CMK (cell line): ENCODE data around the gene SALL3.

Source experiments
- DNase-seq: peaks from one replicate; pipeline ENCODE4 v3.0.0-alpha.2; 2010; ENCODE audit warnings: low read depth

The SALL3 gene

DNA sequence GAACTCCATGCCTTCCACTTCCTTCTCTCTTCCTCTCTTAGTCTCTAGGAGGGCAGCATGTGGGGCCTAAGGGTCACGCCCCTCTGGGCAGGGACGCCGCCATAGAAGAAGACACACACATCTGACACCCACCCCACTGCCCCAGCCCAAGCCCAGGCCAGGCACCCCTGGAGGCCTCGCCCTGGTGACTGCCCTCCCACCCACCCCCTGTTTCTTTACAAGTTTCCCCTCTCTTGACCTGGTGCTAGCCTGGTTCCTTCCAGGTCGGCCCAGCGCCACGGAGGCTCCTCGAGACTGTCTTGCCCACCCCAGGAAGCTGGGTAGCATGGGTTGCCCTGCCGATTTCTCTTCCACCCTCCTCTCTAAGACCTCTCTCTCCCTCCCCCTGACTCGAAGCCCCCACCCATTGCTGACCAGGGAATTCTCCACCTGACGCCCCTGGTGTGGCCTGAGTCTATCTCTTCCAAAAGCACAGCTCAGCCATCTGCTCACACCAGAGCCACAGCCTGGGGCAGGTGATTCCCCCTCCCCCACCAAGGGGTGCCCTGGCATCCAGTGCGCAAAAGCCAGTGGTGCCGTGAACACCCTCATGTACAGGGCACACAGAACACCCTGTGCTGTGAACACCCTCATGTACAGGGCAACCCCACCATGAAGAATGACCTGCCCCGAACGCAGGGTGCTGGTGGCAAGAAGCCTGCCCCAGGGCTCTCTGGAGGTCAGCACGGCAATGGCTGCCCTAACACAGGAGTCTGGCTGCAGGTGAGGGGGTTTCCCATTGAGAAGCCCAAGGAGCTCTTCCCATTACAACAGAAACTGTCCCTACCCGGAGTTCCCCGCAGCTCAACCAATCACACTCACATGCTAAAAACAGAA is 13.5 kb upstream of the SALL3 start:
- DNase-seq = no peak

DNA sequence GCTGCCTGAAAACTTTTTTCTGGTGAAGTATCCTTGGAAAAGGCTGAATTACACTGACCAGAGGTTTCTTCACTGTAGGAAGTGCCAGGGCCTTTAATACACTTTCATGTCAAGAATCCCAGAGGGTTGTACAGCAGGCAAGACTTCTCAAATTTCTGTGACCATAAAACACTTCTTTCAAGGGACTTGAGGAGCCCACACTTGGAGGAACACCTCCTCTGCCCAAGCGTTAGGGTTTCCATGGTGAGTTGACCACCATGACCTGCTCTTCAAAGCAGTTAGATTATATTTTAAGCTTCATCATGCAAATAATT is 12.9 kb upstream of the SALL3 start:
- DNase-seq = no peak

DNA sequence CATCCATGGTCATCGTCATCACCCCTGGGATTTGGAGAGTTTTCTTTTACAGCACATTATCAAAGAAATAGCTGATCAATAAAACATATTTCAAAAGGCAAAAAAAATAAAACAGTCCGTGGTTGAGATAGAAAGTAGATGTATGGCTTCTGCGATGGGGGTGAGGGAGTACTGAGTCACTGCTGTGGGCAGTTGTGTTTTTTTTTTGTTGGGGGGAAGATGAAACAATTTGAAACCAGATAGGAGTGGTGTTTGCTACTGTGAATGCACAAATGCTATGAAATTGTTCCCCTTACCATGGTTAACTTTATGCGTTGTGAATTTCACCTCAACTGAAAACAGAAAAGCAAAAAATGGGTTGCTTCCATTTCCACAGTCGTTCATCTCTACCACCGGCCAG is 11.9 kb upstream of the SALL3 start:
- no peak for DNase-seq

DNA sequence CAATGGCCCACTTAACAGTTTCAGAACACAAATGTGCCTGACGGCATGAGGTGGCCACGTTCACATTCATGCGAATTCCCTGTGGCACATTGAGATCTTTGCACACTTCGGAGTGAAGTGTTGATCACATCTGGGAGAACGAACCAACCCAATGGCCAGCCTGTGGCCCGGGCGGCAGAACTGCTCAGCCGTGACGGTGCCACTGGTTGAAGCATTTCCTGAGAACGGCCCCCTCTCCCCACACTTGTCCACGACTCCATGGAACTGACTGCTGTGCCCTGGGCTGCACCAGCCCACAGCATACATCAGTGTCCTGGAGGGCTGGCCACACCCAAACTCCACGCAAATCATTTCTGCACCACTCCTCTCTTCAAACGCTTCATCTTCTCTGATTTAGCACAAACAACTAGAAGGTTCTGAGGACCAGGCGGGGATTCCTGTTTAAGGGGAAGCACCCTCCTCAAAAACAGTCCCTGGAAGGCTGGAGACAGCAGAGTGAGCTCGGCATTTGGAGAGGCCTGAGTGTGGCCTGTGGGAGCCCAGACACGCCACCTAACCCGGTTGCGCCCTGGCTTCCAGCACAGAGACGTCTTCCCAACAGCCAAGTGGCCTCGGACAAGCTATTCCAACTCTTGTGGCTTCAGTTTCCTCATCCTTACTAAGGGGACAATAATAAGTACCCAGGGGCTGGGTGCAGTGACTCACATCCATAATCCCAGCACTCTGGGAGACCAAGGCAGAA is 9.9 kb upstream of the SALL3 start:
- DNase-seq = no peak

DNA sequence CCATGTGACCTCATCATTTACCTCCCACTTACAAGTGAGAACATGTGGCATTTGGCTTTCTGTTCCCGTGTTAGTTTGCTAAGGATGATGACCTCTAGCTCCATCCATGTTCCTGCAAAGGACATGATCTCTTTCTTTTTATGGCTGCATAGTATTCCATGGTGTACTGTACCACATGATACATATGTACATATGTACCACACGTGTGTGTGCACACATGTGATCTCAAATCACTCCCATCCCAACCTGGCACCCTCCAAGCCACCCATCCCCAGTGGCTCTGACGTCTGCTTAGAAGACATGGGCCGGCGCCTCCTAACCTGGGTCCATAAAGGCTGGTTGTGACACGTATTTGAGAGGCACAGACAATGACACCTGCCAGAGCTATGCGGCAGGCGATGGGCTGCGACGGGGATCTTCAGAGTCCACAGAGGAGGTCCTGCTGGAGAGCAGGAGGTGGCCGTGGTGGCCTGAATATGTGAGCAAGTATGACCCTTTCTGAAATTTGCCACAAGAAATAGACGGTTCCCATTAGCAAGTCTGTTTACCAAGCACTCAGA is 8.8 kb upstream of the SALL3 start:
- DNase-seq = no peak

DNA sequence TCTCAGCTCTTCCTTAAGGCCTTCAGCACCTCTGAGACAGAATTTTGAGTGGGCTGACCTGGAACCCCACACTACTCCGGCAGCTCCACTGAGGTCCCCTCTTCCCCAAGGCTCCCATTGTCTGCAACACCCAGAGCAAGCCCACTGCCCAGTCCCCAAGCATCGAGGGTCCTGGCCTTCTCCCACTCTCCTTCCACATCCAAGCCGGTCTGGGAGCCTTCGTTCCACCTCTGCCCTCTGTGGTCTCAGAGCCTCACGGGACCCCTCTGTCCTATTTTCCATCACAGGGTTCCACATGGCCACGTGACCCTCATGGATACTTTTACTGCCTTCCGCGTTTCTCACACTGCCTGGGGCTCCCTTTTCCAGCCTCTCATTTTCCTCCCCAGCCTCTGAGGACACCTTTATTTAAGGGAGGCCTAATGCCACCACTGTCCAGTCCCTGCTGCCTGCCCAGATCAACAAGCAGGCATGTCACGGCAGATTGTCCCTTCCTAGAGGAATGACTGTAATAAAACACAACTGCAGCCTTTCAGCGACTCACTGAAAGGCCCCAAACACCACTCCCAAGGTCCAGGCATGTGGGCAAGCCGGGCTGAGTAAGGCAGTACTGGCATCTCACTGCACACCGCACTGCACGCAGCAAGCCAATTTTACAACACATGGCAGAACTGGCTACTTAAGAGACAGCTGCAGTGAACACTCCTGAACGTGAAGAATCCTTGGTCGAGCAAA is 7.9 kb upstream of the SALL3 start:
- DNase-seq = no peak

DNA sequence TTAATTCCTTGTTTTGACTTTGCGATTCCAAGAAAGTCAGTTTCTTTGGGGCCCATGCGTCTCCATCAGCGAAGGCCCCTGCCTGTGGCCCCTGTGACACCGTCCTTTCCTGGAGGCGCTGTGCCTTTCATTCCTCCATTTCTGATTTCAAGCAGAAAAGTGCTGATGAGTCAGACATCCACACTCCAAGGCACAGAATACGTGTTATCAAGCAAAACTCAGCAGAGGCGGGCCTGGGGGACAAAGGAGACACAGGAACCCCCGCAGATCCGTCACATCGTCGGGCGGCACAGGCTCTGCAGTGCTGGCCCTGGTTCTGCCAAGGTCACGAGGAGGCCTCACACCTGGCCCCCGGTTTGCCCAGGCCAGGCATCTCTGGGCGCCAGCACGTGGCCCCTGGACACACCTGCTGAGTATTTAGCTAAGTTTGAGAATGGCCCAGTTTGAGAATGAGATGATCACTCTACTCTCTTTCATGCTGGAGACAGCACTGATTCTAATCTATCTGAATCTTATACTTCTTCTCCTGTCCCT is 7.2 kb upstream of the SALL3 start:
- no peak for DNase-seq

DNA sequence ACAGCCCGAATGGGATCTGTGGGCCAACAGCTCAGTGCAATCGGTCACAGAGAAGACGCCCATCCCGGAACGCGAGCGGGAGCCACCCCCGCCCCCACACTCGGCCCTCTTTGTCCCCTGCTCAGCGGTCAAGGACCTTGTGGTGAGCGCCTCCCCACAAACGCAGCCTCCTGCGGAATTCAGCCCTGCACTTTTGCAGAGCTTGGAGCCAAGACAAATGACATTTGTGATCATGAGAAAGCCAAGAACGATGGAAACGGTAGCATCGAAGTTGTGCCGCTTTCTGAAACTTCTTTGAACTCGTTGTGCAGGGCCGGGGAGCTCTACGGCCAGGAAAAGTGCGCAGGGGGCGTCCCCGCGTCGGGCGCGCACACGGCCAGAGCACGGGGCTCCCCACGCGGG is 6.7 kb upstream of the SALL3 start:
- no peak for DNase-seq

DNA sequence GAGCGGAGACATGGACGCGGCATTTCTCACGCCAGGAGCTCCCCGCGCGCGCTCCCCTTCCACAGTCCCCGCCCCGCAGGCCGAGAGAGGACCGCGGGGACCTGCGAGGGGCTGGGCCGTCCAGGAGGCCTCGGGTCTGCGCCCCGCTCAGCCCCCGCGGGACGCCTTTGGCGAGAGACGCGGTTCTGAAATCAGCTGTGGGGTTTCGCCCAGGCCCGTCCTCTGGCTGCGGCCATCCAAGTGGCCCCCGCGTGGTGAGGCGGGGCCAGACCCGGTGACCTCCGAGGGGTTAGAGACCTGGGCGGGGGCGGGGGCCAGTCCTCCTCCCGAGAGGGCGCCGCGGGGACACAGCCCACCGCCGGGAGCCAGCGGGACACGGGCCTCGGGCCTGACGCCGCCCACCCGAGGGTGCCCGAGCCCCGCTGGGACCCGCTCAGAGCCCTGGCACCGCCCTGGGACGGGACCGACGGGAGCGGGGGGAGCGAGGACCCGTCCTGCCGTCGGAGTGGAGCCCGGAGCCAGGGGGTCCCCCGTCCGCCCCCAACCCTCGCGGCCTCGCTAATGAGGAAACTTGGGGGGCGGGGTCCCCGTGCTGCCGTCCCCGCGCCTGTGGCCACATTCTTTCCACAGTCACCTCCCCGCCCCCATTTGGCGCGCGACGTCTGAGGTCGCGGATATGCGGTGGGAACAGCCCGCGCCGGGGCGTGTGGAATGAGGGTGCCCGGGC is 6.1 kb upstream of the SALL3 start:
- no peak for DNase-seq

DNA sequence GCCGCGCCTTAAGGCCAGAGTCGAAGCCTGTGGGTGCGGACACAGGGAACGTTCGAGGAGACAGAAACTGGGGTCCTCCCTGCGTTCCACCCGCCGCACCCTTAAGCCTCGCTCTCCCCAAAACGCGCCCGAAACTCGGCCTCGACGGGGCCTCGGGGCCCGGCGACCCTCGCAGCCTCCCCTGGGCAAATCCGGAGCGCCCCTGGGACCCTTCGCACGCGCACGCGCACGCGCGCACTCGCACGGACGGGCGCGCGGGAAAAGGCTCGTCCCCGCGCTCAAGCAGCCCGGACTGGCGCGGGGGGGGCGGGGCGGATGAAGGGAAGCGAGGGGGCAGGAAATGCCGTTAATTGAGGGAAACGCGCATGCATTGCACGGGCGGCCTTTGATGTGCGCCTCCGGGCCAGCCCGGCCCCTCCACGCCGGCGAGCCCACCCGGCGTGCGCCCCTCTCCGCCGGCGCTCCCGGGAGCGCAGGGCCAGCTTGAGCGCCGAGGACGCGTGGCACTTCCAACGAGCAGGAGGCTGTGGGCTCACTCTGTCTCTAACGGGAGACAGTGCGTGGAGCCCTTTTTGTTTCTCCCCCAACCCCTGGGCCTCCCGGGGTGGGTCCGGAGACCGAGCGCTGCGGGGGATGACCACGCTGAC is 5.4 kb upstream of the SALL3 start:
- DNase-seq = no peak

DNA sequence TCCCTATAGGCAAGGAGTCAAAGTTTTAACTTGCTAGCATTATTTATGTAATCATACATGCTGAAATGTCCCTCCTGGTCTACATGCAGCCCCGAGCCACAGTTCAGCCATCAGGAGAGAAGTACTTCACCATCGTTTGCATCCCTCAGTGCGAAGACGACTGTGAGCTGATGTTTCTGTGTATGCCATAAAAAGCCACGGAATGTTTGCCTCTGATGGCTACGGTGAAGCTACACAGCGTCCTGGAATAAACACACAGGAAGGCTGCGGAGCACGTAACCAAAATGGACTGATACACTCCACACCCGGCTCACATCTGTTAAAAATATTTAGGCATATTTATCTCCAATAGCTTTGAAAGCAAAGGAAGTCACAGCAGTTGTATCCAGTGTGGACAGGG is 4.3 kb upstream of the SALL3 start:
- DNase-seq = no peak

DNA sequence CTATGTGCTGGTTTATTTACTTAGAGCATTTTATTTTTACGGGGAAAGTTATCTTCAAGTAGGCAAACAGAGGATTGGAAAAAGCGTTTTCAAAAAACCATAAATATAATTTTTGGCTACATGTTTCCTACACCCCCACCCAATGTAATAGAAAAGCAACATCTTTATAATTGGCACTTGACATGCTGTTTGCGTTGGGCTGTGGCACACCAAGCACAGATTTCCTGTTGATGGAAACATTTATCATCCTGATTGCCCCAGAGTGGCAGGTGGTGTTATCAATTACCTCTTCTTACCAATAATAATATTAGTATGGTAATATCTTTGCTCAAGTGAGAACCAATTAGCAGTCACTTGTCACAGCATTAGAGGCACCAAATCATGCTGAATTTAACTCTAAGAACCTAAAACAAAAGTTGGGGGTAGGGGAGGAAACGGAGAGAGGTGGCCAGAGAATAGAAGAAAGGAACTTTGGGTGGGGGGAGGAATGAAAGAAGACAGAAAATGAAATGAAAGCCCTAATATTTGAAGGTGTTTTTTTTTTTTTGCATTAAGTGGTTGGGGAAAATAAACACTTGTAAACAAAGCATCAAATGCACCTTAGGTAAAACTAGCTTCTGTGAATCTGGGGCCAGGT is 3.8 kb upstream of the SALL3 start:
- no peak for DNase-seq

DNA sequence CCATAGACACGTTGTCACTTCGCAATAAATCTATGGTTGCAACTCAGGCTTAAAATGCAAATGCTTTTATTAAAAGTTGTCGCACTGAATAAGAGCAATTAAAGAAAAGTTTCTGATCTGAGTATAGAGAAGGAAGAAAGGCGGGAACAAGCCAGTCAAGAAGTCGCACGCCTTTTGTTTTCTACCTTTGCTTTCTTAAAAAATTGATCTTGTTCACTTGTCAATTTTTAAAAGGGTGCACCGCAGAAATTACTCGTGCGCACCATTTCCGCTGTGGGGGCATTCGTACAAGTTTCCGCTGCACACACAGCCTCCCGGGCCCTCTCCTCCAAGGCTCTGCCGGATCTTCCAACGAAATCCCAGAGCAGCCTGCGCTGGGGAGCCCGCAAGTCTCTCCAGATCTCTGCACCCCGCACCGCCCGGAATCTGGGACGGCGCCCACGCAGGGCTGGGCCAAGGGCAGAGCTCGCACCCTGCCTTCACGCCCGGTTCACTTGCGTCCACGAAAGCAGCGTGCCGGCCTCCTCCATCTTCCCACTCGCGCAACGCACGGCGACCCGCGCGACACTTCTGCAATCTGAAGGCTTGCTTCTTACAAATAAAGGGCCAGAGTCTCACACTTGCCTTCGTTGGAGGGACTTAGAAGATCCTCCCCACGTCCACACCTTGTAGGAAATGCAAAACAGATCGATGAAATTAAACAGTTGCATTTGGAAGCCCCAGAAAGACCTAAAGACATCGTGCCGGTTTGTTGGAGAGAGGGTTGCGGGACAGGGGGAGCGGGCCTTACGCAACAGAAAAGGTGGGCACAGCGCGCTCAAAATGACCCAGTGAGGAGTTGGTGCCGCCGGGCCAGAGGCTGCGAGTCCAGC is 2.6 kb upstream of the SALL3 start:
- no peak for DNase-seq

DNA sequence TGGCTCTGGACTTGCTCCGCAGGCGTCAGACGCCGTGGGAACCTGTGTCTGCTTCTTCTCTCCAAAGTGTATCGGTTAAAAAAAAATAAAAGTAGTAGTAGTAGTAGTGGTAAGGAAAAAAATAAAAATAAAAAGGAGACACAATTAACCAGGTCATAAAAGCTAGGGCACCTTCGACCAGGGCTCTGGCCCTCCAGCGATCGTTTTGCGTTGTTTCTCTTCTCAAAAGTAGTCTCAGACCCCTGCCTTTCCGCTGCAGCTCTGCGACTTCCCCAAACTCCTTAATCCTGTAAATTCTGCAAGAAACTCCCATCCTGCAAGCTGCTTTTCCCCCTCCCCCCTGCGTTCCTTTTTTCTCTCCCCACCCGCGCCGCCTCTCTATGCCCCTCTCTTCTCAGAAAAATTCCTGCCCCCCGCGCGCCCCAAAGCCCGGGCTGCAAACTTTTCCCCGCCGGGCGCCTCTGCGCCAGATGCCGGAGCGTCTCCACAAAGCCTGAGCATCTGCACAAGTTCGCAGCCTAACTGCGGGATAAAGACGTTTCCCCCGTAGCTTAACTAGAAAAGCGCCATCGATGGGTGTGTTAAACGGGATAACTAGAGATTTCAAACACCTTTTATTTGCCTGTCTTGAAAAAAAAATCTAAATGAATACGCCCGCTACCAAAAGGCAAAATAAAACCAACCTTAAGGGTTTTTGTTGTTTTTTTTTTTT is 1.8 kb upstream of the SALL3 start:
- no peak for DNase-seq

DNA sequence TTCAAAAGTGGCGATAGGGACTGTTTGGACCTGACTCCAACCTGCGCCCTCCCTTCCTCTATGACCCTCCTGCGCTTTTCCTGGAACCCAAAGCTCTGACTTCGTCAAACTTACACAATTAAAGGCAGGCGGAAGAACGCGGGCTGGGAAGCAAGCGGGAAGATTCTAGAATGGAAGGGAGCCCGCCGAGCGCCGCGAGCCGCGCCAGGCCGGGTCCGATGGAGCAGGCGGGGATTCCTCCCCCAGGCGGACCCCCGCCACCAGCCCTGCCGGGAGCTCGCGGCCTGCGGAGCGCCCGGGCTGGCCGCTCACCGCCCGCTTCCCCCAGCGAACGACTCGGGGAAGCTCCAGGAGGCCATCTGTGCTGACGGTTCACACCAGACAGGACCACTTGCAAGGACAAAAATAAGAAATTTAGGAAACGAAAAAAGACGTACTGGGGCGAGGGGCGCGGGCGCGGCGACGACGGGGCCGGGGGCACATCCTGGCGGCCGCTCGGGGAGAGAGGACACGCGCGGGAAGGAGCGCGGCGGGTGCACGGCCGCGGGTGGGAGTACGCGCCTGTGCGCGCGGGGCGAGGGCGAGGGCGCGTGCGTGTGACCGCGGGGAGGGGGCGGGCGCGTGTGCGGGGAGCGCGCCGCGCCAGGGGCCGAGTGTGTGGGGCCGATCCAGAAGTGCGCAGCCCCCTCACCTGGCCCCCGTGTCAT is 1.1 kb upstream of the SALL3 start:
- DNase-seq = no peak

DNA sequence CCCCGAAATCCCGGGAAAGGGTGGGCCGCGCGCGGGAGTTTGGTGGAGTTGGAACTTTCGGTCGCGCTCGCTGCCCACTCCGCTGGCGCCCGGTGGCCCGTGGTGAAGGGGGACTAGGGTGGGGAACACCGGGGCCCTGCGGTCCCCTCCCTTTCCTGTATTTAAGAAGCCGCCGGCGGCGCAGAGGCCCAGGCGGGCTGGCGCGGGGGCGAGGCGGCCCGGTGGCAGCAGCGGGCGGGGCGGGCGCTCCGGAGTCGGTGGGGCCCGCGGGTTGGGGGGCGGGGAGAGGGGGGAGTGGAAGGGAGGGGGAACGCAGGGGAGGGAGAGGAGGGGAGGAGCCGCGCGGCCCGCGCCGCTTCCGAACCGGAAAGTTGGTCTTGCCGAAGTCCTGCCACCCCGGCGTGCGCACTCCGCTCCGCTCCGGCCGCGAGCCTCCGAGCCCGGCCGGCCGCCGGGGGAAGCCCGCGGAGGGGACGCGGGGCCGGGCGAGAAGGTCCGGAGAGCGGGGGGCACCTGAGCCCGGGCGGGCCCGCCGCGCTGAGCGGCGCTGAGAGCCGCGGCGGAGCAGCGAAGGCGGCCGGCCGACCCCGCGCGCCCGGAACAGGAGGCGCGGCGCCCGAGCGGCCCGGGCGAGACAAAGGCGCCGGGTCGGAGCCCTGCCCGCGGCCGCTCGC is 425 bp upstream of the SALL3 start:
- no peak for DNase-seq

DNA sequence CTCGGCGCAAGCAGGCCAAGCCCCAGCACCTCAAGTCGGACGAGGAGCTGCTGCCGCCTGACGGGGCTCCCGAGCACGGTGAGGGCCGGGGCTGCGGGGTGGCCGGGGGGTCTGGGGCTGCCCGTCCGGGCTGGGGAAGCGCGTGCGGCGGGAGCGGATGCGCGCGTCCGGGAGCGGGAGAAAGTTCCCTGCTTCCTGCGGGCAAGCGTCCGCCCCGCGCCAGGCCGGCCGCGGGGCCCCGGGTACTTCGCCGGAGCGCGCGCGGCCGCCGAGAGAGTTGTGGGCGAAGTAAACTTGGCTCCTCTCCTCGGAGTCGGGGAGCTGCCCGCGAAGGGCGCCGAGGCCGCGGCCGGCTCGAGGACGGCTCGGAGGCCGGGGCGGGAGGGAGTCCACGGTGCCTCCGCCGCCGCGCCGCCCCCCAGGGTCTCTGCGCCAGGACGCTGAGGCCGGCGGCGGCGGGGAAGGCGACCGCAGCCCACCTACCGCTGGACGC is 707 bp downstream of the SALL3 start:
- DNase-seq = no peak
